Nephron progenitor cell (in vitro differentiated cells): ENCODE data around the gene GID8.

Experiments
- DNase-seq: peaks from one replicate; pipeline ENCODE4 v3.0.0; 2021
- H3K27ac Mint-ChIP-seq: 2 replicates; pipeline ENCODE4 v1.8.0; 2021; ENCODE audit warnings: mild to moderate bottlenecking, moderate library complexity, mixed read lengths
- H3K27me3 Mint-ChIP-seq: 2 replicates; pipeline ENCODE4 v1.8.0; 2021; ENCODE audit warnings: mild to moderate bottlenecking, low read depth, mixed read lengths; ENCODE audit not compliant: poor library complexity
- H3K36me3 Mint-ChIP-seq: 2 replicates; pipeline ENCODE4 v1.8.0; 2021; ENCODE audit warnings: low read depth, mixed read lengths
- H3K4me1 Mint-ChIP-seq: 2 replicates; pipeline ENCODE4 v1.8.0; 2021; ENCODE audit warnings: mixed read lengths
- H3K4me3 Mint-ChIP-seq: 2 replicates; pipeline ENCODE4 v1.8.0; 2021; ENCODE audit warnings: mild to moderate bottlenecking, moderate library complexity, mixed read lengths
- H3K9me3 Mint-ChIP-seq: 2 replicates; pipeline ENCODE4 v1.8.0; 2021; ENCODE audit warnings: mild to moderate bottlenecking, moderate library complexity, mixed read lengths
- CTCF ChIP-seq: fragments of 200-600 bp; sonication (generic); IDR thresholded peaks from 2 replicates; pipeline ENCODE4 v1.5.0; 2021; ENCODE audit warnings: antibody characterized with exemption

The GID8 gene

GRCh38 chr20:62984666-62985443 lies 46.9 kb downstream of the GID8 start:
- Mint-ChIP-seq H3K9me3 (no peaks in the 10 kb centered on the region), H3K36me3 (no peaks in the 10 kb centered on the region), H3K27ac (no peak overlapping the region), H3K4me3 (no peak overlapping the region), H3K27me3 (peaks cover 40% of the 10 kb centered on the region), H3K4me1 (peaks cover 40% of the 10 kb centered on the region)
- no peak for DNase-seq
- no peak for TF ChIP-seq CTCF

GRCh38 chr20:62985444-62985778 lies 47.5 kb downstream of the GID8 start:
- no peak for DNase-seq
- Mint-ChIP-seq H3K27ac (no peak overlapping the region), H3K4me1 (peaks cover 38% of the 10 kb centered on the region), H3K27me3 (peaks cover 44% of the 10 kb centered on the region), H3K36me3 (no peaks in the 10 kb centered on the region), H3K4me3 (no peak overlapping the region), H3K9me3 (no peaks in the 10 kb centered on the region)
- no peak for TF ChIP-seq CTCF

- no peak for DNase-seq
- no peak for TF ChIP-seq CTCF
- Mint-ChIP-seq H3K4me3 (no peak overlapping the region), H3K9me3 (no peaks in the 10 kb centered on the region), H3K4me1 (peaks cover 35% of the 10 kb centered on the region), H3K36me3 (no peaks in the 10 kb centered on the region), H3K27ac (no peak overlapping the region), H3K27me3 (peaks cover 50% of the 10 kb centered on the region)
Measured at GRCh38 chr20:62986257-62986800, 48.4 kb downstream of the GID8 start.

- no peak for DNase-seq
- no peak for TF ChIP-seq CTCF
- H3K36me3 Mint-ChIP-seq: no peaks in the 10 kb centered on the region
- no peak overlapping the region for H3K4me3 Mint-ChIP-seq
- peaks cover 33% of the 10 kb centered on the region for H3K4me1 Mint-ChIP-seq
- H3K9me3 Mint-ChIP-seq: no peaks in the 10 kb centered on the region
- no peak overlapping the region for H3K27ac Mint-ChIP-seq
- peaks cover 53% of the 10 kb centered on the region for H3K27me3 Mint-ChIP-seq
Measured at GRCh38 chr20:62987114-62987513, 49.2 kb downstream of the GID8 start.

- Mint-ChIP-seq H3K4me3 (no peak overlapping the region), H3K4me1 (peaks cover 20% of the 10 kb centered on the region), H3K27me3 (peaks cover 41% of the 10 kb centered on the region), H3K36me3 (no peaks in the 10 kb centered on the region), H3K27ac (no peak overlapping the region), H3K9me3 (no peaks in the 10 kb centered on the region)
- no peak for DNase-seq
- TF ChIP-seq CTCF: no peak
Measured at GRCh38 chr20:62989201-62989601, 51.3 kb downstream of the GID8 start.

GRCh38 chr20:62990306-62990825 lies 52.4 kb downstream of the GID8 start:
- peaks cover 43% of the 10 kb centered on the region for H3K27me3 Mint-ChIP-seq
- H3K36me3 Mint-ChIP-seq: no peaks in the 10 kb centered on the region
- H3K27ac Mint-ChIP-seq: no peak overlapping the region
- H3K4me1 Mint-ChIP-seq: peaks cover 23% of the 10 kb centered on the region
- H3K9me3 Mint-ChIP-seq: no peaks in the 10 kb centered on the region
- no peak for TF ChIP-seq CTCF
- H3K4me3 Mint-ChIP-seq: no peak overlapping the region
- DNase-seq: no peak
